HG02623 (cell line): ENCODE results near the gene BMP8B.
"Not testable (repeated sequence)": the region's sequence is repeated elsewhere in the genome, so short reads cannot be mapped to it uniquely, and the experiment has no call there.

Experiments
- ATAC-seq: cut with Tn5 transposase; IDR thresholded peaks from one replicate; pipeline ENCODE4 v1.9.1; 2021; ENCODE audit warnings: moderate library complexity; ENCODE audit not compliant: unreplicated experiment

BMP8B gene

DNA sequence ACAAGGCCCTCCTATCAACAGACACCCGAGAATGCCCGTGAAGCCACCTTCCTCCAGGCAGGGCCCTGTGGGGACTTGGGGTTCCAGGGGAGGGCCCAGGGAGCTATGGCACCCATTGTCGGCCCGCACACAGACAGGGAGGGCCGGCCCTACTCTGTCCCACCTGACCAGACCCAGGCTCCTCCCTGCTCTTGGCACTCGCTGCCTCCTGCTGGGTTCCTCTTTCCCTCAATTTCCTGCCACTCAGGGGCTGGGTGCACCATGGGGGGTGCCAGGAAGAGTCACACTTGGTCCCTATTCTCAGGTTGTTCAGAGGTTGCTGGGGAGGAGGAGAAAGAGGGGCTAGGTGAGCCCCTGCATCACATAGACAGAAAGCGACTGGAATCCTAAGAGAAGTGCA lies 9.5 kb downstream of the BMP8B start:
- no peak for ATAC-seq

DNA sequence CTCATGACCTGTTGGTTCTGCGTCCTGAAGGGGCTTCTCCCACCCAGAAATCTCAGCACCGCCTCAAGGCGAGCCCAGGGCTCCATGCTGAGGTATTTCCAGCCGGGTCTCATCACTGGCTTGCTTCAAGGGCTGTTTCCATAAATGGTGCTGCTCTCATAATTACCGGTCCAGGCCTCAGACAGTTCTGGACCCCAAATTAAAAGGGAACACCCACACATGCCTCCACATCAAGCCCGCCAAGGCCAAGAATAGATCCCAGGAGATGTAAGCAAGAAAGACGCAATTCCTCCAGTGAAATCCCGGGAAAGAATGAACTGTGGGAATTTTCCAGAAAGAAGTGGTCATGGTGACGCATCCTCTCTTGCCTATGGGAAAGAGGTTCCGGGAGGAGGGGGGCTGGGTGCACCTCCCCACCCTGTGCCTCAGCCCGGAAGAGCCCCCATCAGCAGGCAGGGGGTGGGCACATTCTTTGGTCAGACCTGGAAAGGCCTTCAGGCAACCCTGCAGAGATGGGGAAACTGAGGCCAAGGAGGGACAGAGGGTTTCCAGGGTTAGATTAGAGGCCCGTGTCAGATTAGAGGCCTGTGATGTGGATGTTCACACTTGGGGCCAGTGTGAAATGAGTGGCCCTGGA lies 10.1 kb downstream of the BMP8B start:
- not testable (repeated sequence) for ATAC-seq

DNA sequence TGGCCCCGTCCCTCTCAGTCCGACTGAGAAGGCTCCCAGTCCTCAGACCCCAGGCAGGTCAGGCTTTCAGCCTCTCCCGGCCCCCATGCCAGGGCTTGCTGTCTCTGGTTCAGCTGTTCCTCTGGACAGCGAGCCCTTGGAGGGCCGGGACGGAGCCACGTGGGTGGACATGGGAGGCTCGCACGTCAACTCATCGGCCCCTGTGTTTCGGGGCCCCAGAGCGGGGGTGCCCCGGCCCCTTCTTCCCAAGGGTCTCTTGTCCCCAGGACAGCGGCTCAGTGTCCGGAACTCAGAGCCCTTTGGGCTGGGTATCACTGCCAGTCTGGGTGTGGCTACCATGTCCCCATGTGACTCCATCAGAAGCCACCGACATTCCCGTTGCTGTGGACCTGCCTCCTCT lies 10.8 kb downstream of the BMP8B start:
- not testable (repeated sequence) for ATAC-seq

DNA sequence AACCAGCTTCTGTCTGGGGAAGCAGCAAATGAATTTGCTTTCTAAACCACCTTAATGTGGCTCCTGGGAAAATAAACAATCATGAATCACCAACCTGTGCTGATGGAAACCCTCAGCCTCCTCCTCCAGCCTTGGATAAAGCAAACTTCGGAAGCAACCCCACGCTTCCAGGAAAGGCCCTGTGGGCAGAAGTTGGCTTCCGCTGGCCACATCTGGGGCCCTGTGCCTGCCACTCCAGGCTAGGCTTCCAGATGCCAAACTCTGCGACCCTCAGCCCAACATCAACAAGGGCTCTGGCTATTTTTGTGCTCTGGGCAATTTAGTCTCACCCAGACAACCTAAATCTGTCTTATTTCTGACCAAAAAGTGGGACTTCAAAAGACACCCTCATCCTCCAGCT lies 11.4 kb downstream of the BMP8B start:
- ATAC-seq, result no peak

DNA sequence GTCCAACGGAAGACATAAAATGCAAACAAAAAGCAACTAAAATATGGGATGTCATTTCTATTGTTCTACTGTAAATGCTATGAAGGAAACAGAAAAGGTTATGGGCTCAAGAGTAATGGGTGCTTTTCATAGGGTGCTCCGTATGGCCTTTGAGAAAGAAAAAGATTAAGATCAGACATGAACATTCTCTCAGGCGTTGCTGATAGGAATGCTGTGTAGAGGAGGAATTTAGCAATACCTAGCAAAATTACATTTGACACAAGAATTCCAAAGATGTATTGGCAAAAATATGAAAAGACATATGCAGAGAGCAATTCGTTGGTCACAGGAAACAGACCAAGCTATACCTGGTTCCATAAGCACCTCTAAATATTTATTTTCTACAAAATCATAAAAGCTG lies 11.8 kb downstream of the BMP8B start:
- no peak for ATAC-seq

DNA sequence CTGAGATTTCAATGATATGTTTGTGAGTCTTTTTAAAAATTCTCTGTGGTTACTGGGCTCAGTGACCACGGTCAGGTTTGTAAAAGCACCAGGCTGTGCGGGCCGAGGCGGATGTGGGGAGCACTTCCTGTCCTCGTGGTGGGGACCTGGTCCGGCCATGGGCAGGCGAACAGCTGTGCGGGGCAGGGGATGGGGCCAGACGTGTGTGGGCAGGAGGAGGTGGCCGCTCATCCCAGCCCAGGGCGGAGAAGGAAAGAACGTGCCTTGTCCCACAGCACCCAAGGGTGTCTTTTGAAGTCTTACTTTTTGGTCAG lies 12.3 kb downstream of the BMP8B start:
- peak; percentile 41 for ATAC-seq

DNA sequence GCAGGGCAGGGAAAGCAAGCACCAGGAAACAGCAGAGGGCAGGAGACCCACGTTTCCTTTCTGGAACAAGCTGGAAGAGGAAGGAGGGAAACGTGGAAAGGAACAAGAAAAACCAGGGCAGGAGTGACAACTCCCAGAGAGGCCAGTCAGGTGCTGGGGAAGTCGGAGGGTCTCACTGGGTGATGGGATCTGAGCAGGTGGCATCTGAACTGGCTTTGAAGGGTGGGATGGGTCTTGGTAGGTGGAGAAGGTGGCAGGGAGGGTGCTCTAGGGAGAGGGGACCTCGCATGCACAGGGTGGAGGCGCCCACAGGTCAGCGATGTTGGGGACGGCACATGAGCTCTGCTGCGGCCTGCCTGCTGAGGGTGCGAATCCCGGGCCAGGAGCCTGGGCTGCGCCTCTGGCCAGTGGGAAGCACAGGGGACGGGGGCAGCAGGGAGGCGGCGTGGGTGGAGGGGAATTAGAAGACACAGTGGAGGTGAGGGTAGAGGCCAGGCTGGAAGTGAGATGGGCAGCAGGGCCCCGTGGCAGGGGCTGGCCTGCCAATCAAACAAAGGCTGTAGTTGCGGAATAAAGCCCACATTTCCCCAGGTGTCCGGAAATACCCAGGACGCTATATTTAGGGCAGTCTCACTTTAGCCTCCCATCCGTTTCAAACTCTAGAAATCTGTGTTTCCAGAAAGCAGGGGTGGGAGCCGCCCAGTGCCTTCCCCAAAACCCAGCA lies 12.8 kb downstream of the BMP8B start:
- peak; percentile 39 for ATAC-seq

DNA sequence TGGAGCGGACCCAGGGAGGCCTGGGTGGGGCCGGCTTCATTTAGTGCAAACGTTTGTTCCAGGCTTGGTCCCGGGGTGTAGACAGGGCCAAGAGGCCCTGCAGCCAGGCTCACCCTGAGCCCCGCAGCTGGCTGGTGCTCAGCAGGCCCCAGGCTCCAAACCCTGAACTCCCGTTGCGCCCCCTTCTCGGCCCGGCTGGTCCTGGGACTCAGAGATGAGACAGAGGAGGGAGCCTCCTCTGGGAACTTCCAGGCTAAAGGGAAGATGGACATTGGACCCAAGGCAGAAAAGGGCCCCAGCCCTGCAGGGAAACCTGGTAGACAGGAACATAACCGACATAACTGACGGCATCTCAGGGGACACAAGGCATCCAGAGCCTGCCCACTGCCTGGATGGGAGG lies 13.5 kb downstream of the BMP8B start:
- ATAC-seq, result not testable (repeated sequence)

DNA sequence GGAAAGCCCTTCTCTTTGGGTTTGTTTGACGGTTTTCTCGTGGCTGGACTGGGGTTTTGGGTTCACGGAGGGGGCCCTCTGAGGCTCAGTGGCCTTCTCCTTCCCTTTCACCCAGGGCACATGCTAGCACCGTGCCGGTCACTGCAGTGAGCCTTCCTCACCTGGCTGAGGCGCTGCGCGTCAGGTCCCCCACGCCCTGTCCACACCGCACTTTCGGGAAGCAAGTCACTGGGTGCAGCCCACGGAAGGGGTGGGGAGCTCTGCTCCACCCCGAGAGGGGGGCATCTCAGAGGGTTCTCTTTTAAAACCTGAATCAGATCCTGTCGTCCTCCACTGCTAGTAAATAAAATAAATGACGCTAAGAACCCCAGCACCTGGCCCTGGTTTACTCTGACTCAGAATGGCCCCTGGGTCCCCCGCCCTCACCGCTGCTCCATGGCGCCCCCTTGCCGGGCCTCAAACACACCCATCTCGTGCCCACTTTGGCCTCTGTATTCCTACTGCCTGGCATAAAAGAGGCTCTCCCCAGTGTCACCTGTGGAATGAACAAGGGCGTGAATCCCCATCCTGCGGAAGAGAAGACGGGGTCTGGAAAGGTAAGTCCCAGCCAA lies 15.2 kb downstream of the BMP8B start:
- not testable (repeated sequence) for ATAC-seq

DNA sequence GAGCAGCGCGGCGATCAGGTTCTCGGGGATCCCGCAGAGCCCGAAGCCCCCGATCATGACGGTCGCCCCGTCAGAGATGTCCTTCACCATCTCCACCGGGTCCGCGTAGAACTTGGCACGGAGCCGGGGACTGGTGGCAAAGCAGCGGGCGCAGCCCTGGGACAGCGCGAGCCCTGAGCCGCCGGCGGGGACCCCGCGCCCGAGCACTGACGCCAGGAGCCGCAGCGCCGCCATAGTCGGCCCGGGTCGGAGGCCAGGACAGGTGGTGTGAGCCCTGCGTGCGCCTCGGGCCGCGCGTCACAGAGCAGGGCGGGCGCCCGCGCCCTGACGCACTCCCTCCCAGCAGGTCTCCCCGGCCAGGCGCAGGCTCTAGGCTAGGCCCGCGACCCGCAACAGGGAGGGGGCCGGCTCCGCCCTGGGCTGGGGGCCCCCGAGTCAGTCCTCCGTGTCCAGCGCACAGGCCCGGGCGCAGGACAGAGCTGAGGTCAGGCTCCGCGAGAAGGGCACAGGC lies 17.6 kb downstream of the BMP8B start, which contains the start of gene OXCT2:
OXCT2 (minus strand) TSS at position 327 of the 511 bp plus-strand sequence; CDS start at position 234, 93 bp downstream.
- ATAC-seq, result not testable (repeated sequence)

DNA sequence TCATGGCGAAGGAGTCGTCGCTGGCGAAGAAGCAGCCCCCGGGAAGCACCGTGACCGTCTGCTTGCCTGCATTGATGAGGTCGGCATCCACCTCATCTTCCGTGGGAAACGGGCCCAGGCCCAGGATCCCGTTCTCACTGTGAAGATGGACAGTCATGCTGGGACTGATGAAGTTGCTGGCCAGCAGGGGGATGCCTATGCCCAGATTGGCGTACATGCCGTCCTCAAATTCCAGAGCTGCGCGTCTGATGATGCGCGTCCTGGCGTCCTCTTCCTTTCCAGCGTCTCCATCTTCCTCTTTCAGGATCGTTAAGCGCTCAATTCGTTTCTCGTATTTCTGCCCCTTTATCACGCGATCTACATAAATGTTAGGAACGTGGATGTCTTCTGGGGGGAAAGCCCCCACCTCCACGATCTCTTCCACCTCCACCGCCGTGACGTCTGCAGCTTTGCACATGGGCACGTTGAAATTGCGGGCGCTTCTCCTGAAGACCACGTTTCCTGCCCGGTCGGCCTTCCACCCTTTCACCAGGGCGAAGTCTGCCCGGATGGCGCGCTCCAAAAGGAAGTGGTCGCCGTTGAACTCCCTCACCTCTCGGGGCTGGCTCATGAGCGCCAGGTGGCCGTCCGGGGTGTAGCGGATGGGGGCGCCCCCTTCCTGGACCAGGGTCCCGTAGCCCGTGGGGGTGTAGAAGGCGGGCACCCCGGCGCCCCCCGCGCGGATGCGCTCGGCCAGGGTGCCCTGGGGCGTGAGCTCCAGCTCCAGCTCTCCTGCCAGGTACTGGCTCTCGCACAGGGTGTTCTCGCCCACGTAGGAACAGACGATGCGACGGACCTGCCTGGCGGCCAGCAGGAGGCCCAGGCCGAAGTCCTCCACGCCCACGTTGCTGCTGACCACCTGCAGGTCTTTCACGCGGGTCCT lies 18.3 kb downstream of the BMP8B start:
- ATAC-seq, result not testable (repeated sequence)

DNA sequence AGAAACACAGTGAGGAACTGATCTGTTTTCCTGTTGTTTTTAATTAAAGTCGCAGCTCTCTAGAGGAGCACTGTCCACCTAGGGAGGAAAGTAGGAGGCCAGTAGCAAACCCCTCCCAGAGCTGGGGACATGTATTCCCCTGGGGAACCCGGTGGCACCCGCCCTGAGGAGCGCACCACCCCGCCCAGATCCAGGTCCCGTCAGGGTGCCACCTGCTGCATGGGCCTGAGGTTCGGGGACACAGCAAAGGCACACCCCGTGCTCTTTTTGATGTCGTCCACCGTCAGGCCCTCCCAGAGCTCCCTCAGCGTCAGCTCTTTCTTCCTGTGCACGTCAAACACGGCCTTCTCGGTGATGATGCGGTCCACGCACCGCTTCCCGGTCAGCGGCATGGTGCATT lies 19.2 kb downstream of the BMP8B start:
- ATAC-seq, result not testable (repeated sequence)

DNA sequence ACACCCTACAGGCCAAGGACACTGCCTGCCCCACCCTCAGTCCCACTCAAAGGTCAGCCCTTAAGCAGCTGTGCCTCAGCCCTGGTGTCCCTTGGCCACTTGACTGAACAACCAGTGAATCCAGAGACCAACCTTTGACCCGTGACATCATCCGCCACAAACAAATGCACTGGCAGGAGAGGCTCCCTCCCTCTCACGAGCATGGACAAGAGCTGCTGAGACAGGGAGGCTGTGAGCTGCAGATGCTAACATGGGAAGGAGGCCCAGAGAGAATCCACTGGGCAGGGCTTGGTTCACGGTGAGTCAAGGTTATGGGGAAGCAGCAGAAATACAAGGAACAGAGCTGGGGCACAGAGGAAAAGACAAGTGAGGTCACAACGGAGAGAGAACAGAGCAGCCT lies 22.2 kb downstream of the BMP8B start:
- ATAC-seq, result not testable (repeated sequence)

DNA sequence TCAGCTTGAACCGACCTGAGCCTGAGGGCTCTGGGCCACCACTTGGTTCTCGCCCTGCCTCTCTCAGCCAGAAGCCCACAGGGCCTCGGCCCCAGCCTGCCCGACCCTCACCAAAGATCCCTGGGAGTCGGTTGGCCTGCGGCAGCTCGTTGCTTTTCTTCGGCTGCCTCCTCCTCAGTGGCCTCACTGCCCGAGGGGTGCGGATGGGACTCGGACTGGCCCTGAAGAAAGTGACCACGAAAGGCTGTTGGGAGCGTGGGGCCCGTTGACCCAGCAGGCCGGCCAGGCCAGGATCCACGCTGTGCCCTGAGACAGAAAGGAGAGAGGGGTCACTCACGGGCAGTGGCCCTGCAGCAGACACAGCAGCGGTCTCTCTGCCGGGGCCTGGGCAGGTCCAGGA lies 24.2 kb downstream of the BMP8B start:
- not testable (repeated sequence) for ATAC-seq

DNA sequence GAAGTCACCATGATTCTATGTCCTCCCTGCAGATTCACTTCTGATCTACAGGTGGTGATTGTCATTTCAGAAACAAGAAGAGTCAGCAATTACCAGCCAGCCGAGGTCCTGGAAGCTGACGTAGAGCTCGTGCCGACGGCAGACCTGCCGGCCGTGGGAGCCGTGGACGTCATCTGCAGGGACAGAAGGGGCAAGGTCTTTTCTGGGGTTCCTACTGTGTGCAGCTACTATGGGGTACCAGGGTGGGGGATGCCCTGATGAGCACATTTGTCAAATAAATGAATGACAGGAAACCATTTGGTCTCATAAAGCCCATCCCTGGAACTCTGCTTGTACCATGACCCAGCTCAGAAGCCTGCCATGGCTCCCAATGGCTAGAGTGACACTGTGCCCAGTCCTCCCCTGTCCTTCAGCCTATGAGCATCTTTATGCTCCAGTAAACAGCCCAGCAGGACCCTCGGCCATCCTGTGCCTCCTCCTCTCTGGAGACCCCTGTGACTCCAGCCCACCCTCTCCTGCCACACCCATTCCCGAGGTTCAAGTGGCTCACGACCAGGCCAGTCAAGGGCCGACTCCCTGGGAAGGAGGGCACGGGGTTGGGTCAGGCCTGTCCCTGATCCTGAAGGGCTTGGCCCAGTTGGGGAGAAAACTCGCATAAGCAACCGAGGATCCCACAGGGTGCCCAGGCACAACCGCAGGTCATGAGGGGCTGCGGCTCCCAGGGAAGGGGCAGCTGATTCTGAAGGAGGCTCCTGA lies 24.9 kb downstream of the BMP8B start:
- ATAC-seq, result not testable (repeated sequence)

DNA sequence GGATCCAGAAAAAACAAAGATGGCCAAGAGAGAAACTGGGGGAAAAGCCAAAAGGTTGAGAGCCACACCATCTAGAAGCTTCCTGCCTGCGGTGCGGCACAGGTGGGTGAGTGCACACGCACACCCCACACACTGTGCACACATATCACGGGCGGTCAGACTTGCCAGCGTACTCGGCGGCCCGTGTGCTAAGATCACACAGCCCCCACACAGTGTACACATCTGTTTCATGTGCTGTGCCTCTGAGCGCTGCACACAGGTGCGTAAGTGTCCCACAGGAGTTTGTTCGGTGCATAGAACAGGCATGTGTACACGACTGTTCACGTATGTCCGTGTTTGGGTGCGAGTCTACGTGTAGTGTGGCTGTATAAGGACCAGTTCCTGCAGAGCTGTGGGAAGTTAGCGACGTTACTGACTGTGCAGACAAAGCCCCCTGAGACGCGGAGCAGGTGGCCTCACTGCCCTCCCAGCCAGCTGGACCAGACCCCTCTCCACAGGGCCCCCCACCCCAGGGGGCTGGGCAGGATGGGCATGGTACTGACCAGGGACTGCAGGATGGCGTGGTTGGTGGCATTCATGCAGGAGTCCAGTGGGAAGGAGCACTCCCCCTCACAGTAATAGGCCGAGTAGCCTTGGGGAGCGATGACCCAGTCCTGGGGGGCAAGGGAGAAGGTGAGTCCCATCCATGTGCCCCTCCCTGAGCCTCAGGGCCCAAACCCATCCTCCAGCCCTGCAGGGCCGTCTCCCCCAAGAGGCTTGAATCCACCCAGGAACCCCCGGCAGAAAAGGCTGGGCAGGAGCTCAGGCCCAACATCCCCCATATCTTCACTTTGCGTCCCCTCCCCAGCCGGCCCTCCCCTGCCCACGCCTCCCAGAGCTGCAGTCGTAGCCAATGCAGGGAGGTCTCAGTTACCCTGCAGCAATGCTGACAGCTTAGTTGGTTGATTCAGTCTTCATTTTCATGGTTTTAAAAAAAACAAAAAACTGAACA lies 25.8 kb downstream of the BMP8B start:
- ATAC-seq, result no peak

DNA sequence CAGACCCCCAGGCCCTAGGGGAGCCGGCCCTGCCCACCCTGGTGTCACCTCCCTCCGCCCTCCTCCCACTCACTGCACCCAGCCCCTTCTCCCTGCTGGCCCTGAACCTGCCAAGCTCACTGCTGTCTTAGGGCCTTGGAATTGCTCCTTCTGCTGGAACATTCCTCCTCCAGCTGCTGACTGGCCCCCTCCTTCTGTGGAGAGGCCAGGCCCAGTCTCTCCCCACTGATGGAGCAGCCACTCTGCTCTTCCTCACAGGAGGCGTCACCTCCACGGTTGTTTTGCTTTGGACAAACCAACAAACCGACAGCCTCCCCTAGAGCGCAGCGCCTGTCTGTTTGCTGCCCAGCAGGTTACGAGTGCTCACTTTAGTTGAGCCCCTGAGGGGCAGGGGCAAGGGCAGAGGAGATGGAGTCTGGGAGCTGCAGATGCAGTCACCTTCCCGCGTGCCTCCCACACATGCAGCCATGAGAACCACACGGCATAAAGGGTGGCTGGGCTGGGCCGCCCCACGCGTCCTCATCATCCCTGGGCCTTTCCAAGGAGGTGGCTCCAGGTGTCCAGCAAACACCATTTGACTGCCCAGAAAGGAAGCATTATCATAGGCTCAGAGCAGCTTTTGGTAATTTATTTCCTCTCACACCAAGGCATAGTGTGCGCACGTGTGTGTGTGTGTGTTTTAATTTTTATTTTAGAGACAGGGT lies 27.0 kb downstream of the BMP8B start:
- no peak for ATAC-seq

DNA sequence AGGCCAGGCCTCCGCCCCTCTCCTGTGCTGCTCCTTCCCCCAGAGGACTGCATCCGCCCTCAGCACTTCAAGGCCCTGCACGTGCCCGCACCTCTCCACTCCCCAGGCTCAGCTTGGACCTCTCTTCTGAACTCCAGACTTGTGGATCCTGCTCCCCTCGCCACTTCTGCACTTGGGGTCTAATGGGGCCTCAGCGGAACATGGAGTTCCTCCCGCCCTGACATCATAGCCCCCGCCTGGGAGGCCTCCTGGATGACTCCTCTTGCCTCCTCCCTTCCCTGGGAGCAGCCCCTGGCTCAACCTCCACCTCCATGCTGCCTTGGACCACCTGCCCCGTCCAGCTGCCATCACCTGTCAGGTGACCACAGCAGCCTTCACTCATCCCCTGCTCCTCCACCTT lies 27.6 kb downstream of the BMP8B start:
- ATAC-seq, result no peak
